HepG2 (cell line): ENCODE results near the gene SNRNP48. TPM values are rescaled to one million over a fixed set of nuclear protein-coding genes. Genes with fewer than 3 reads are reported as not detected.
A peak's percentile ranks its signal among the peaks of the same experiment; 100 is the strongest.

Experiments used
- ATAC-seq: fragments of 200-7000 bp; cut with Tn5 transposase; 3 replicates; pipeline ENCODE4 v1.9.1; 2020; ENCODE audit warnings: mild to moderate bottlenecking, moderate library complexity
- BruUV-seq: library from RNA; stranded (reverse); fragments of 400-500 nt; replicated peaks from 2 replicates; lab custom pipeline; 2021; lab: Mats Ljungman, UMichigan
- CTCF ChIA-PET: fragments of 300-600 bp; formaldehyde crosslinking; extraction: SDS; loops from one replicate; lab custom pipeline; 2021; ENCODE audit warnings: low total read pairs, inconsistent platforms, low intra/inter-chr PET ratio; lab: Yijun Ruan, JAX
- POLR2A ChIA-PET: fragments of 350-600 bp; sonication (Branson Sonifier 250); formaldehyde crosslinking; loops from one replicate; lab custom pipeline; 2020; ENCODE audit warnings: antibody characterized with exemption, inconsistent platforms; lab: Yijun Ruan, JAX
- DNase-seq: peaks from one replicate; pipeline ENCODE4 v3.0.0-alpha.2; 2015; ENCODE audit warnings: low spot score
- FAIRE-seq: peaks from 3 replicates; lab custom pipeline; 2011; peaks lifted over from hg19 to GRCh38; lab: Jason Lieb, UNC
- H2AFZ ChIP-seq: one replicate; pipeline ENCODE4 v1.6.1; 2011; ENCODE audit warnings: low read length, inconsistent platforms
- H3K27ac ChIP-seq: fragments of 300-600 bp; 3 replicates; pipeline ENCODE4 v1.8.0; 2011; ENCODE audit warnings: mixed run types, mild to moderate bottlenecking, mixed read lengths, low read length, inconsistent platforms; ENCODE audit not compliant: insufficient read depth; ENCODE audit errors: extremely low read length
- H3K27me3 ChIP-seq, 2 experiments: fragments of 200-600 bp in 1 of 2; 2 replicates in 1 of 2; 3 replicates in 1 of 2; pipeline versions ENCODE4 v1.6.0 to v1.8.0; 2011; ENCODE audit warnings: low read length in 2 of 2, mild to moderate bottlenecking in 2 of 2, moderate library complexity in 2 of 2, inconsistent platforms in 1 of 2; ENCODE audit not compliant: insufficient read depth in 2 of 2, control insufficient read depth in 1 of 2
- H3K36me3 ChIP-seq, 2 experiments: fragments of 200-600 bp in 1 of 2; replicated peaks in 1 of 2; 2 replicates in 1 of 2; 3 replicates in 1 of 2; pipeline versions ENCODE4 v1.5.1 to v1.8.0; 2011; ENCODE audit warnings: low read length in 2 of 2, inconsistent platforms in 1 of 2; ENCODE audit not compliant: insufficient read depth in 2 of 2, control insufficient read depth in 1 of 2
- H3K4me1 ChIP-seq: 2 replicates; pipeline ENCODE4 v1.5.1; 2012; ENCODE audit warnings: low read length, inconsistent platforms; ENCODE audit not compliant: insufficient read depth
- H3K4me2 ChIP-seq: 2 replicates; pipeline ENCODE4 v1.6.0; 2011; ENCODE audit warnings: low read depth, low read length, inconsistent platforms
- H3K4me3 ChIP-seq, 3 experiments: fragments of 200-600 bp in 1 of 3; sonication (generic), shearing (Covaris generic) in 1 of 3; replicated peaks in 1 of 3; 2 replicates each; pipeline ENCODE4 v1.5.1; 2011 to 2016; ENCODE audit warnings: low read length in 3 of 3, inconsistent platforms in 2 of 3, low read depth in 2 of 3, mild to moderate bottlenecking in 2 of 3, control low read depth in 1 of 3, mixed read lengths in 1 of 3; ENCODE audit not compliant: insufficient read depth in 1 of 3
- H3K79me2 ChIP-seq: one replicate; pipeline ENCODE4 v1.6.1; 2011; ENCODE audit warnings: low read length, inconsistent platforms; ENCODE audit not compliant: insufficient read depth
- H3K9ac ChIP-seq: 2 replicates; pipeline ENCODE4 v1.6.0; 2011; ENCODE audit warnings: mild to moderate bottlenecking, low read depth, low read length, inconsistent platforms; ENCODE audit not compliant: insufficient read depth
- H3K9me3 ChIP-seq: 2 replicates; pipeline ENCODE4 v1.5.1; 2012; ENCODE audit warnings: mild to moderate bottlenecking, low read length
- H4K20me1 ChIP-seq: 2 replicates; pipeline ENCODE4 v1.6.0; 2011; ENCODE audit warnings: inconsistent platforms, mild to moderate bottlenecking, low read length, moderate library complexity; ENCODE audit not compliant: insufficient read depth
- ARID4A ChIP-seq: sonication (generic); formaldehyde crosslinking; IDR thresholded peaks from 2 replicates; pipeline ENCODE4 v1.5.0; 2020; ENCODE audit warnings: mild to moderate bottlenecking, missing genetic modification reagents, borderline replicate concordance
- GPBP1L1 ChIP-seq: sonication (generic); formaldehyde crosslinking; IDR thresholded peaks from 2 replicates; pipeline ENCODE4 v1.5.0; 2020; ENCODE audit warnings: mild to moderate bottlenecking, missing genetic modification reagents
- KDM5A ChIP-seq: fragments of 200-600 bp; sonication (generic); IDR thresholded peaks from 2 replicates; pipeline ENCODE4 v1.7.0; 2018; ENCODE audit warnings: antibody characterized with exemption, mild to moderate bottlenecking, low read length, borderline replicate concordance
- KLF16 ChIP-seq, 2 experiments: sonication (generic) in 1 of 2; formaldehyde crosslinking in 1 of 2; IDR thresholded peaks; 2 replicates each; pipeline versions ENCODE4 v1.6.1 to v1.8.0; 2016 to 2023; ENCODE audit warnings: missing genetic modification reagents in 2 of 2, missing compliant biosample characterization in 1 of 2
- MAZ ChIP-seq, 2 experiments: sonication (generic) in 1 of 2; formaldehyde crosslinking in 1 of 2; IDR thresholded peaks; 2 replicates each; pipeline versions ENCODE4 v1.5.0 to v1.6.1; 2012 to 2020; ENCODE audit warnings: low read depth in 2 of 2, mild to moderate bottlenecking in 2 of 2, borderline replicate concordance in 1 of 2, improper control_type of control experiment in 1 of 2, low read length in 1 of 2, missing genetic modification reagents in 1 of 2, moderate library complexity in 1 of 2
- PAF1 ChIP-seq: IDR thresholded peaks from 2 replicates; pipeline ENCODE4 v1.6.1; 2016; ENCODE audit warnings: missing genetic modification reagents, missing compliant biosample characterization
- PHF21A ChIP-seq: sonication (generic); formaldehyde crosslinking; IDR thresholded peaks from 2 replicates; pipeline ENCODE4 v1.5.0; 2020; ENCODE audit warnings: mild to moderate bottlenecking, missing genetic modification reagents
- SNAPC2 ChIP-seq: sonication (generic); formaldehyde crosslinking; IDR thresholded peaks from 2 replicates; pipeline ENCODE4 v1.8.1; 2022; ENCODE audit warnings: mild to moderate bottlenecking, missing genetic modification reagents
- TBP ChIP-seq: sonication (generic); formaldehyde crosslinking; IDR thresholded peaks from 2 replicates; pipeline ENCODE4 v1.5.0; 2020; ENCODE audit warnings: missing genetic modification reagents
- TEAD3 ChIP-seq: optimal IDR thresholded peaks from 2 replicates; pipeline ENCODE3; 2016; ENCODE audit warnings: borderline replicate concordance
- ZBTB3 ChIP-seq: sonication (generic); formaldehyde crosslinking; IDR thresholded peaks from 2 replicates; pipeline ENCODE4 v1.4.0; 2020; ENCODE audit warnings: low read depth, mild to moderate bottlenecking, moderate library complexity, missing genetic modification reagents, borderline replicate concordance
- ZKSCAN8 ChIP-seq: IDR thresholded peaks from 2 replicates; pipeline ENCODE4 v1.6.1; 2016; ENCODE audit warnings: borderline replicate concordance, missing genetic modification reagents, missing compliant biosample characterization
- ZNF18 ChIP-seq: sonication (generic); formaldehyde crosslinking; IDR thresholded peaks from 2 replicates; pipeline ENCODE4 v1.8.0; 2022; ENCODE audit warnings: mild to moderate bottlenecking, missing genetic modification reagents; ENCODE audit not compliant: insufficient replicate concordance
- ZNF451 ChIP-seq: sonication (generic); formaldehyde crosslinking; IDR thresholded peaks from 2 replicates; pipeline ENCODE4 v1.5.0; 2020; ENCODE audit warnings: mild to moderate bottlenecking, missing genetic modification reagents
- ZNF780A ChIP-seq: sonication (generic); formaldehyde crosslinking; IDR thresholded peaks from 2 replicates; pipeline ENCODE4 v1.8.0; 2022; ENCODE audit warnings: mild to moderate bottlenecking, missing genetic modification reagents, moderate library complexity
- ZNF782 ChIP-seq: sonication (generic); formaldehyde crosslinking; IDR thresholded peaks from 2 replicates; pipeline ENCODE4 v1.4.0; 2020; ENCODE audit warnings: missing genetic modification reagents, mild to moderate bottlenecking, borderline replicate concordance
- ZNF788 ChIP-seq: sonication (generic); formaldehyde crosslinking; IDR thresholded peaks from 2 replicates; pipeline ENCODE4 v1.5.0; 2020; ENCODE audit warnings: mild to moderate bottlenecking, missing genetic modification reagents, borderline replicate concordance
- WGBS: methylation state at CpG from one replicate; pipeline ENCODE4 v1.1.6; 2017; ENCODE audit warnings: low lambda C conversion rate; 5-methylcytosine and 5-hydroxymethylcytosine counted together
- in situ Hi-C: cut with HindIII; loops from 2 replicates; pipeline ENCODE4 v1.10.0; 2017; ENCODE audit warnings: low pct_unique_long_range_greater_than_20kb; ENCODE audit not compliant: extremely low pct_ligation_motif_present
- intact Hi-C: fragments of 100-400 bp; cut with micrococcal nuclease; formaldehyde crosslinking; loops from one replicate; pipeline ENCODE4 v1.10.0; 2022; ENCODE audit not compliant: unreplicated experiment
- polyA plus RNA-seq, 8 experiments: library from polyadenylated mRNA; depleted of rRNA in 3 of 8; stranded (reverse) in 7 of 8; unstranded in 1 of 8; fragments of >200 nt; fragmentation: Illumina TruSeq in 4 of 8; extraction: Trizol in 4 of 8; gene quantifications; 2 replicates each; pipeline versions ENCODE4 v1.2.1 to v1.2.3, GENCODE V29; 2011 to 2016; ENCODE audit warnings: low read depth in 4 of 8, missing spikeins in 1 of 8, mixed read lengths in 1 of 8; ENCODE audit not compliant: insufficient read depth in 1 of 8
- total RNA-seq, 5 experiments: library from RNA; depleted of rRNA; stranded (reverse); fragments of >200 nt; fragmentation: Illumina TruSeq; extraction: Trizol; gene quantifications; 2 replicates each; pipeline ENCODE4 v1.2.3, GENCODE V29; 2016; ENCODE audit warnings: low read depth in 1 of 5

The SNRNP48 gene
- total and polyA plus RNA-seq, 2 of the 13 experiments (the other 11 are each of a cell fraction or from before 2014, with no cell fraction given): 17.5 to 47.5 TPM

GRCh38 chr6:7547315-7547714 is 42.7 kb upstream of the SNRNP48 start:
- ATAC-seq: no peak
- Histone ChIP-seq H3K79me2 (peaks cover 85% of the 10 kb centered on the region), H3K36me3 (peaks cover 4 to 21% of the 10 kb centered on the region in 2 experiments; a peak in 4 of 5 replicates), H3K4me1 (peaks cover 80% of the 10 kb centered on the region), H3K27ac (peak overlapping the region; percentile 90), H3K9me3 (no peaks in the 10 kb centered on the region), H3K4me2 (peak overlapping the region; percentile 97), H3K9ac (peak overlapping the region; percentile 99), H3K27me3 (peaks cover 0 to 3% of the 10 kb centered on the region in 2 experiments; a peak in 1 of 5 replicates), H2AFZ (no peak overlapping the region), H4K20me1 (peaks cover 15% of the 10 kb centered on the region), H3K4me3 (peak overlapping the region; percentile 41 to 100 (median 94); a peak in 5 of 6 replicates)
- WGBS: 85% methylated on average over 4 of the region's 4 CpGs
- no peak for FAIRE-seq
- BruUV-seq: no TSS peak
- ChIA-PET POLR2A (interaction anchor here (1.1 to 6.9 kb wide), 8 partner anchors 13 to 158 kb away, joined by 3 to 132 read pairs (median 8); partner anchors contain the start of genes CAGE1, RIOK1 and SNRNP48), CTCF (no interaction called here)
- in situ Hi-C loops (no loop called here), intact Hi-C loops (loop anchor here (10.0 kb wide), 1 partner anchor 383 kb away; no protein-coding TSS in a partner anchor)
- no peak for DNase-seq
- no peak for TF ChIP-seq SNAPC2 (CRISPR knock-in tag)
- TF ChIP-seq ZNF451: no peak
- 0 out of 2 replicates have a peak, but pooled peaks have one; percentile 9 for TF ChIP-seq ZBTB3 (CRISPR knock-in tag)
- TF ChIP-seq ZNF788 (CRISPR knock-in tag): no peak
- TF ChIP-seq PHF21A (CRISPR knock-in tag): 0 out of 2 replicates have a peak, but pooled peaks have one; percentile 18
- TF ChIP-seq KDM5A: no peak
- TF ChIP-seq MAZ (IDR thresholded peaks at IDR 0.05; ENCODE audit: borderline replicate concordance, low read depth, low read length): no peak
- TF ChIP-seq MAZ (CRISPR knock-in tag; IDR thresholded peaks at IDR 0.05; ENCODE audit: low read depth): no peak
- peak; percentile 14 for TF ChIP-seq TEAD3 (CRISPR knock-in tag)
- no peak for TF ChIP-seq ARID4A (CRISPR knock-in tag)
- TF ChIP-seq KLF16 (CRISPR knock-in tag; IDR thresholded peaks at IDR 0.05): peak in 1 of 2 experiments; percentile 25; a peak in 1 of 4 replicates
- no peak for TF ChIP-seq ZKSCAN8 (CRISPR knock-in tag)
- TF ChIP-seq ZNF18 (CRISPR knock-in tag): peak; percentile 45
- no peak for TF ChIP-seq GPBP1L1 (CRISPR knock-in tag)
- TF ChIP-seq ZNF782 (CRISPR knock-in tag): no peak
- TF ChIP-seq PAF1 (CRISPR knock-in tag): 0 out of 2 replicates have a peak, but pooled peaks have one; percentile 16
- no peak for TF ChIP-seq TBP (CRISPR knock-in tag)
- no peak for TF ChIP-seq ZNF780A
